GM08714 (cell line): ENCODE data around the gene YKT6.

Source experiments
- H3K4me3 ChIP-seq: fragments of 200-500 bp; sonication (Bioruptor generic); 2 replicates; pipeline ENCODE4 v1.5.1; 2014; ENCODE audit warnings: mild to moderate bottlenecking, low read length, inconsistent platforms
- ZNF274 ChIP-seq: IDR thresholded peaks from 2 replicates; pipeline ENCODE4 v1.6.1; 2012; ENCODE audit warnings: mild to moderate bottlenecking, low read depth, low read length

Gene YKT6

DNA sequence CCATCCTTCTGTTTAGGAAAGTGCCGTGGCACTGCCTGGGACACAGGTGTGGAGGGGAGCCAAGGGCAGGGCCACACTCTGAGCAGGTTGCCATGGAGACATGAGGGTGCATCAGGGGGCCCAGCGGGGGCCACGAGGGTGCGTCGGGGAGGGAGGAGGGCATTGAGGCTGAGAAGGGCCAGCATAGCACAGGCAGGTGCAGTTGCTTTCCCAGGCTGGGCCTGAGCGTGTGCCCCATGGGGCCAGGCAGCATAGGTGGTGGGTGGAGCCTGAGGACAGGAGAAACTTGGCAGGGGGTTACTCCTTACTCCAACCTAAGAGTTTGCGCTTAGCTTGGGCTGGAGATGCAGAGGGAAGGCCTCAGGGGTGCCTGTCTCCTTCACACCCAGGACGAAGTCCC is 15.2 kb downstream of the YKT6 start:
- no peak overlapping the region for H3K4me3 ChIP-seq
- TF ChIP-seq ZNF274: no peak

DNA sequence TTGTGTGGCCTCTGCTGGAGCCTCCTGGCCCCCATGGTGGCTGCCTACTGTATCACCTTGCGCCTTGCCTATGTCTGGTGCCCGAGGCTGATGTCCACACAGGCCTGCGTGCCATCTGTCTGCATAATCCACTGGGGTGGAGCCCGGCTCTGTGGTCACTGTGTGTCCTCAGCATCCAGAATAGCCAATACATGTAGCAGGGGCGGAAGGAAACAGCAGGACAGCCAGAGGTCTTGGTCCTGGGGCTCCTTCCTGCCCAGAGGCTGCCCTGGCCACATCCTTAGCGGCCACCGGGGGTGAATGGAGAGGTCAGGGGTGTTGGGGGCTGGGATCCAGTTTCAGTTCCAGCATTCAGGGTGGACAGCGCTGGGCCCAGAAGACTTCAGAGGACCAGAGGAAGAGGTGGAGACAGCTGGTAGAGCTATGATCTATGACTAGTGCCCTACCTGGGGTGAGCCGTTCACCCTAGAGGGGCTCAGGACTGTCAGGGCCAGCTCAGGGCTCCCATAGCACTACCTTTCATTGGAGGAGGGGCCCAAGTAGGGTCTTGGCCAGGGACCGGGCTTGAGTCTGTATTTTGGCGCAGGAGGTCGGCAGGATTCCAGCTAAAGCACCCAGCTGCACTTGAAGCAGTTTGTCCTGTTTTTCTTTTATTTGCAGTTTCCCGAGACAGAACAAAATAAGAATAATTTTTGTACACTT is 15.9 kb downstream of the YKT6 start:
- H3K4me3 ChIP-seq: no peak overlapping the region
- no peak for TF ChIP-seq ZNF274

DNA sequence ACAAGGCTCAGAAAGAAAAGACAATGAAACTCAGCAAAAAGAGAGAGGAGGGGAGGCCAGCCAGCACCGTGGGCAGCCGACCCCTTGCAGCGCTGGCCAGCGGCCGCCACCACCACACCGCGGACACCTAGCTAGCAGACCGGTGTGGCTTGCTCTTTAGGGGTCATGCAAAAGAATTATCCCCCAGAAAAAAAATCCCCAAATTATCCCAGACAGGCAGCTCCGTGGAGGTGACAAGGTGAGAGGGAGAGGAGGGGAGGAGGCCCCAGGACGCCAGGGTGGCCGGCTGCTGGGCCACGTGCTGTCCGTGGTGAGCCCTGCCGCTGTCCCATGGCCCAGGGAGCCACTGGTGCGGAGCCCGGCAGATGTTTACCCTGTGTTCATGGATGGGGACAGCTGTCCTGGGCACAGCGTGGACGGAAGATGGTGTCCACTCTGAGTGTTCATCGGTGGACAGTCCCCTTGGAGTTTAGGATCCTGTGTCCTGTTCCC is 16.5 kb downstream of the YKT6 start:
- no peak for TF ChIP-seq ZNF274
- H3K4me3 ChIP-seq: no peak overlapping the region

DNA sequence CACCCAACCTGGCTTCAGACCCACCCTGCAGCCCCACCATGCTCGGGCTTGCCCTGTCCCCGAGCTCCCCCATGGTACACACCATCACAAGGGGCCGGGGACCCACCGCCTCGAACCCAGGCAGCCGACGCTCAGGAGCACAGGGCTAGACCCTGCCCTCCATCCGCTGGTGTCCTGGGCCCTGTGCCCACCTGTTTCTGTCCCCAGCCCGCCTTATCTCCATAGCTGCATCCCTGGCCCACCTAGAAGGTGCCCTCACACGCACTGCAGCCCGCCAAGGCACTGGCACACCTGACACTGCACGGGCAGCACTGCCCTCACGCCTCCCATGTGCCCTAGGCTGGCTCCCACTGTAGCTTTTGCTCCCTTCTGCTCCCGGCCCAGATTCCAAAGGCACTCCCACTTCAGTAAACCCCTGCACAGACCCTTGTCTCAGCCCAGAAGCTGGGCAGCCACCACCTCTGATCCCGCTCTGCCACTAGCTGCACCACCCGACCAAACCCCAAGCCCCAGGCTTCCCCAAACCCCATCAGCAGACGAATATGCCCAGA is 17.1 kb downstream of the YKT6 start:
- H3K4me3 ChIP-seq: no peak overlapping the region
- no peak for TF ChIP-seq ZNF274

DNA sequence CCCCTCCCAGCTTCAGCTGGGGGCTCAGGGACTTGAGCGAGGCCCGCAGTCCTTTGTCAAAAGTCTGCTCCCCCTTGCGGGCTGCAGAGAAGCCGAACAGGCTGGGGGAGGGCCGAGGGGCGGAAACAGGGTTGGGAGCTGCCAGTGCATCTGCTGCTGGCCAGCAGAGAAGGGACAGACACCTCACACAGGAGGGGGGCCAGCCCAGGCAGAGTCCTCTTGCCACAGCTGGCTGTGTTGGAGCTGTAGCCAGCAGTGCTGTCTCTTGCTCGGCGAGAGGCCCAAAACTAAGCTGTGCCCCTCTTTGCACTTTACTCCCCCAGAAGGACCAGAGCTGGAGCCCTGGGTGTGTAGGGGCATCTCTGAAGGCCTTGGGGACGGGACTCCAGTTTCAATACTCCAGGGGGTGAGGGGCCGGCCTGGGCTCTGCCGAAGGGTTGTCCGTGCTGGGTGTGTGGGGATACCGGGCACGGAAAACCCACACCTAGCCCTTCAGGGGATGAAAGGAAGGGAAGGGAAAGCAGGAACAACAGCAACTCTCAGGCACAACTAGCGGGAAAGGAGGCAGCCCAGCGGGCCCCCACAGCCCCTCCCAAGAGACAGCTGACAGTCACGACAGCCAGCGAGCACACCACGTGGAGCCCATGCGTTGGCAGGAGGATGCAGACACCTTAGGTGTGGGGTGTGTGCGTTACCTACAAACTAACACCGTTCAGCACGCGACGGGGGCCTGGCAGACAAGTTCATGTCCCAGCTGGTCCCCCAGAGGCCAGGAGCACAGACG is 17.8 kb downstream of the YKT6 start:
- no peak overlapping the region for H3K4me3 ChIP-seq
- TF ChIP-seq ZNF274: no peak

DNA sequence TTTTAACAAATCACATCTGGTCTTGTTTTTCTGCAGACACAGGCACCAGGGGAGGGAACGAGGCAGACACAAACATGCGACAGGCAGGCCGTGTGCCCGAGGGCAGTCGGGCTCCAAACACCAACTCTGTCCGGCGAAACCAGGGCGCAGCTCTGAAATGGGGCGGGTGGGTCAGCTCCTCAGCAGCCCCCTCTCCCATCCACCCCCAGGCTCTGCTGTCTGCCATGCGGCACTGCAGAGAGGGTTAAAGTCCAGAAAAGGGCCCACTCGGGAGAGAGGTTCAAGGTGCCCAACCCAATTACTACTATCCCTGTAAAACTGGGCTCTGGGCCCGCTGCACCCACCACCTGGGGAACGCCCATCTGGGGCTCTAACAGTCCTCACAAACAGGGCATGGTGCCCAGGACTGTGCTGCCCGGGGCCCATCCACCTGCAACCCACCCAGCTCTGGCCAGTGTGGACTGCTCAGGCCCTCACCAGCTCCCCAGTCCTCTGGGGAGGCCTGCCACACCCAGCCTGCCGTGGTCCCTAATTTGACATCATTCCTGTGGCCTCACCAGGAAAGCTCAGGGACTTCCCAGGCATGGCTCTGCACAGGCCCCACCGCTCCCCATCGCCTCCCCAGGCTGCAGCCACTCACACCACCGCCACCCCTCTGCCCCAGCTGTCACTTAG is 18.7 kb downstream of the YKT6 start:
- no peak overlapping the region for H3K4me3 ChIP-seq

DNA sequence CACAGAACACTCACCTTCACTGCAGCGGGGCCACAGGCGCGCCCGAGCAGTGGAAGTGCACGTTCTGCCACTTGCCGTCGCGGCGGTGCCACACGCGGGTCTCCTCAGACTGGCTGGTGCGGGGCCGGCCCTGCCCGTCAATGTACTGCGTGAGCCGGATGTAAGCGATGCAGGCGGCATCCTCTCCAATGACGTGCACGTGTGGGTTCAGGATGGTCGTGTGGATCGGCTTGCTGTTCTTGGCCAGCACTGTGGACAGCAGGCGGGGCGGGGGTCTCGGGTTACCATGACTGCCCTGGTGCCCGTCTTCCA is 19.2 kb downstream of the YKT6 start:
- no peak overlapping the region for H3K4me3 ChIP-seq

More for the DNA sequence above, 18.7 kb downstream of the YKT6 start:
- TF ChIP-seq ZNF274: no peak

DNA sequence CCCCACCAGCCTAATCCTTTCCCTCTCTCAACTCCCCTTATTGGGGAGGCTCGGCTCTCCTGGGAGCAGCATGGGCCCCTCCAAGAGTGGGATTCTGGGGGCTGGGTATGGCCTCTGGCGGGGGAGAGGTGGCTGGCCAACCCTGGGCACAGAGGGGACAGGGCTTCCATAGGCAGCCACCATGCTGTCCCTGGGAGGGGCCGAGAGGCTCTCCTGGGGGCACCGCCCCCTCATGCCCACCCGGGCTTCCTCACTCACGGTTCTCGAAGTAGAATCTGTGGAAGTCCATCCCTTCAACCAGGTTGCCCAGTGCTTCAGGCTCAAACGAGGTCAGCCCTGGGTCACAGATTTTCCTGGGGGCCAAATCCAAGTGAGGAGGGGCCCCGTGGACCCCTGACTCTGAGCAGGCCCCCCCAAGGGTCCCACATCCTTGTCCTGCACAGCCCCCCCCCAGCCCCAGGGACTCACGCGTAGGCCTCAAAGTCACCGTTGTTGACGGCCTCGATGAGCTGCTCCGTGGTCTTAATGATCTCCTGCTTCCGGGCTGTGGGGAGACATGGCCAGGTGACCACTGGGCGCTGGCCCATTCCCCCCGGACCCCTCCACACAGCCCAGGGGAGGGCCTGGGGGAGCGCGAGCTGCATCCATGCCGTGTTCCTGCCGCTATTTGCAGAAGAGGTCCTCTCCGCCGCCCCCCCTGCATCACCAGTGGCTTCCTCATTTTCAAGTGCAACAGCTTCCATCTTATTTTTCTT is 19.8 kb downstream of the YKT6 start:
- no peak for TF ChIP-seq ZNF274
- no peak overlapping the region for H3K4me3 ChIP-seq

More for the DNA sequence above, 19.2 kb downstream of the YKT6 start:
- TF ChIP-seq ZNF274: no peak

DNA sequence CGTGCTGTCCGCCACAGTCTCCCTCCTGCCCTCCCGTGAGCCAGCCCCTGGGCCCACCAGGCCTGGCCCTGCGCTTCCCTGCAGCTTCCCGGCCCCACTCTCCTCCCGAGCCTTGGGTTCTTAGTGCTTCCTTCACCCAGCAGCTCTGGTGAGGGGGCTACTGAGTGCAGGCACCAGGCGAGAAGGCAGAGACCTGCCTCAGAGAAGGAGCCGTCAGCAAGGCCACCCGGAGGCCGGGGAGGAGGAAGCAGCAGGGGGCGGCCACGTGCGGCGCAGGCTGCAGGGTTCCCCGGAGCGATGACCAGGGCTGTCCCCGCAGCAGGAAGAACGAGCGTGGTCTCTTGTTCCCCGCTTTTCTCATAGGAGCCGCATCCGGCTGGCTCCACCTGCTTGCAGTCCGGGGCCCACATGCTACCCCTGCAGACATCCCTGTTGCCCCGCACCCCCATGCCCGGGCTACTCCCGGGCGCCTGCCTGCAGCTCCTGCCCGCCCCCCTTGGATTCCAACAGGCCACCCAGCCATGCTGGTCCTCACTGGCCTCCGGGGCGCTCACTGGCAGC is 20.5 kb downstream of the YKT6 start:
- H3K4me3 ChIP-seq: no peak overlapping the region

DNA sequence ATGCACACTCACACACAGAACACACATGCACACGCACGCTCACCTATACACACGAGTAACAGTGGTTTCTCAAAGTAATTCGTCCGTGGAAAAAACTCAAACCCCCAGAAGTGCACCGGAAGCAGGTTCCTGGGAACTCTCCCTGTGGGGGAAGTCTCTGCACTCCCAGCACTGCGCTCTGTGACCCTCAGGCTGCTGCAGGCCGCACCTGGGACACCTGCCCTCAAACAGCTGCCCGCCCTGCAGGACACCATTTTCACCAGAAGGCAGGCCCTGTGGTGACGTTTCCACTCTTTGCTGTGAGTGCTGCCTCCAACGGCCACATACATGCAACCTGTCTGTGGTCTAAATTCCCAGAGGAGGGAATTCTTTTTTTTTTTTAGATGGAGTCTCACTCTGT is 21.3 kb downstream of the YKT6 start:
- no peak overlapping the region for H3K4me3 ChIP-seq
- no peak for TF ChIP-seq ZNF274

More for the DNA sequence above, 20.5 kb downstream of the YKT6 start:
- TF ChIP-seq ZNF274: no peak

DNA sequence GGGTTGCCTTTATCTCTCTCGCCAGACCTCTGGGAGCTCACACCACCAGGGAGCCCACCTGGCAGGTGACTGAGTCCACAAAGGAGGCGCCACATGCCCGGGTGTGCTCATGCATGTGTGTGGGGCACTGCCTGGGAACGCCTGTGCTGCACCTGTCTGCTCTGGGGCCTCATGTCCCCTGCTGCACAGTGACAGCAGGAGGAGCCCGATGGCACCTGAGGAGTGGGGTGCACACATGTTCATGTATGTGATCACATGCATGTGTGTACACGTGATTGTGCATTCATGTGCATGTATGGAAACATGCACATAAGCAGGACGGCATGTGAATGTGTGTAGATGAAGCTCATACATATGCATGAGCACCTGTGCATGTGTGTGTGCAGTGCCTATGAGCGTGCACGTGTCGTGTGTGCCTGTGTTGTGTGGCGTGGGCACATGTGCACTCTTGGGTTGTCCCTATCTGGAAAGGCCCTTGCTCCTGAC is 22.0 kb downstream of the YKT6 start:
- no peak for TF ChIP-seq ZNF274
- H3K4me3 ChIP-seq: no peak overlapping the region

DNA sequence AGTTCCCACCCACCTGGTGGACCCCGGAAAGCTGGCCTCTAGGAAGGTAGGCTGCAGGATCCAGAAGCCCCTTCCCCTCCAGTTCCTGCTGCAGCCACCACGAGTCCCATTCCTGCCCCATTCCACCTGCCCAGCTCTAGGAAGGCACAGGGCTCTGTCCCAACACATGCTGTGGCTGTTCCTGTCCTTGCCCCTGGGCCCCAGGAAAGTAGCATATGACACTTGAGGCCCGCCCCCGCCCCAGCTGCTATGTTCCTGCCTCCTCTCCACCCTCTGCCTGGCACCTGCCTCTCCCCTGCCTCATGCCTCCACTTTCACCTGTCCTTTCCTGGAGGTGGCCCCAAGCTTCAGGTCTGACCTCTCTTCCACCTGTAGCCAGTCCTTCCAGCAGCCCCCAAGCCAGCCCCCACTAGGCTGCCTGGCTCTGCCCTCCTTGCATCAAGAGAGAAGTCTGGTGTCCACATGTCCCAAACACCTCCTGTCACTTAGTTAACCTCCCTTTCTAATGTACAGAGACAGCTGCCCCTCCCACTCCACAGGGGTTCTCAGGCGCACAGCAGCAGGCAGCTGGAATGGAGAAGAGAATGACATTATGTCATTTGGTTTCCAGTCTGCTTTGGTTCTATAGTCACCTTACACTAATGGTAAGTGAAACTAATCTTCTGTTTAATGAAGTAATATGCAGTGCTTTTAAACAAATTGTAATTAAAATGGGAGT is 22.7 kb downstream of the YKT6 start:
- H3K4me3 ChIP-seq: no peak overlapping the region
- TF ChIP-seq ZNF274: no peak
